HepG2 (cell line): ENCODE data around the gene CYP19A1.

Experiments used
- CEBPB ChIP-seq: IDR thresholded peaks from 2 replicates; pipeline ENCODE4 v1.6.1; 2011; ENCODE audit warnings: low read depth, low read length, improper control_type of control experiment, borderline replicate concordance
- CTCF ChIP-seq: sonication (generic); formaldehyde crosslinking; IDR thresholded peaks from 2 replicates; pipeline ENCODE4 v1.5.0; 2020; ENCODE audit warnings: mild to moderate bottlenecking, missing genetic modification reagents, moderate library complexity
- PHF21A ChIP-seq: sonication (generic); formaldehyde crosslinking; IDR thresholded peaks from 2 replicates; pipeline ENCODE4 v1.5.0; 2020; ENCODE audit warnings: mild to moderate bottlenecking, missing genetic modification reagents
- RAD21 ChIP-seq: fragments of 450-650 bp; formaldehyde crosslinking; IDR thresholded peaks from 2 replicates; pipeline ENCODE4 v1.5.0; 2020; ENCODE audit warnings: mild to moderate bottlenecking
- REST ChIP-seq, 2 experiments: IDR thresholded peaks; 2 replicates each; pipeline ENCODE4 v1.6.1; 2011 to 2012; ENCODE audit warnings: low read length in 2 of 2, borderline replicate concordance in 1 of 2, low read depth in 1 of 2, mild to moderate bottlenecking in 1 of 2, moderate library complexity in 1 of 2
- TAF1 ChIP-seq: sonication (generic); formaldehyde crosslinking; IDR thresholded peaks from 2 replicates; pipeline ENCODE4 v1.4.0; 2020; ENCODE audit warnings: missing genetic modification reagents
- USF2 ChIP-seq, 2 experiments: sonication (generic) in 1 of 2; formaldehyde crosslinking in 1 of 2; IDR thresholded peaks; 2 replicates each; pipeline versions ENCODE4 v1.5.1 to v1.6.1; 2011 to 2020; ENCODE audit warnings: borderline replicate concordance in 1 of 2, low read depth in 1 of 2, low read length in 1 of 2, mild to moderate bottlenecking in 1 of 2, missing genetic modification reagents in 1 of 2, moderate library complexity in 1 of 2
- ZNF629 ChIP-seq: sonication (generic); formaldehyde crosslinking; conservative IDR thresholded peaks from 2 replicates; pipeline ENCODE4 v1.5.0; 2020; ENCODE audit warnings: missing genetic modification reagents

- no peak for TF ChIP-seq CEBPB
- no peak for TF ChIP-seq USF2 (IDR thresholded peaks at IDR 0.05; ENCODE audit: low read depth, low read length)
- TF ChIP-seq USF2 (CRISPR knock-in tag; IDR thresholded peaks at IDR 0.05; ENCODE audit: borderline replicate concordance), result no peak
- no peak for TF ChIP-seq PHF21A (CRISPR knock-in tag)
- no peak for TF ChIP-seq ZNF629 (CRISPR knock-in tag)
- TF ChIP-seq CTCF (CRISPR knock-in tag), result no peak
- TF ChIP-seq TAF1 (CRISPR knock-in tag), result no peak
- TF ChIP-seq RAD21, result no peak
- TF ChIP-seq REST (IDR thresholded peaks at IDR 0.05; ENCODE audit: borderline replicate concordance in 1 of 2, low read depth in 1 of 2, low read length in 2 of 2), result no peak
Observed at GRCh38 chr15:51378406-51378805, 40.0 kb upstream of the CYP19A1 start.
